GM12872 (cell line): ENCODE data around the gene PTGR3.

Experiments used
- TF ChIP-seq, protein P1 (sequence below): IDR thresholded peaks from 3 replicates; pipeline ENCODE4 v1.5.1; 2011; ENCODE audit warnings: low read depth, mild to moderate bottlenecking, low read length, moderate library complexity; ENCODE audit not compliant: insufficient read depth

Gene PTGR3

DNA sequence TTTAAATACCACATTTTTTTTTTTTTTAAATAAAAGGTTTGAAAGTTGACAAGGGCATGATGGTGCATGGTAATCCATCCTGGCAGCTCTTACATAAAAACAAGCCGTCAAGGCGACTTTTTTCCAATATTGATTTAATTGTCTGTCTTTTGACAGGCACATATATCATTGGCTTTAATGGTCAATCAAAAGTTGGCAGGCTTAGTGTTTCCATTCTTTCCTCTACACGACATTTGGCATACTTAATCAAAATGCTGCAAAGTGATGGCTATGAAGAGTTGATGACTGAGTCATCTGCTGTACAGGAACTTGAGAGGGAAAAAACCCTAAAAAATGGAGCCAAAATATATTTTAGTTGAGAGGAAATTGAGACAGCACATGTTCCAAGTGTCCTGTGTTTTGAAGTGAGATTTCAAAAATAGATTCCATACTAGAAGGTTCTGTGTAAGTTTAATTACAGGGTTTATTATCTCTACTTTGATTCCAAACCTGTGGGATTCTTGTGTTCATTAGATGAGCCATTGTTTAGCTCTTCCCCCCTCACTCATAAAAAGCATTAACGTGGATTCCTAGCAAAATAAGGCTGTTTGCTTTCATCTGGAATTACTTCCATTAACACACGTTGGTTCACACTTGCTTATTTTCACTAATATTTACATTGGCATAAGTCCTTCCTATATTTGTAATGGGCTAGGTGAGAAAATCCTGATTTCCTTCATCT is 4.8 kb upstream of the PTGR3 start:
- TF ChIP-seq, protein P1, sequence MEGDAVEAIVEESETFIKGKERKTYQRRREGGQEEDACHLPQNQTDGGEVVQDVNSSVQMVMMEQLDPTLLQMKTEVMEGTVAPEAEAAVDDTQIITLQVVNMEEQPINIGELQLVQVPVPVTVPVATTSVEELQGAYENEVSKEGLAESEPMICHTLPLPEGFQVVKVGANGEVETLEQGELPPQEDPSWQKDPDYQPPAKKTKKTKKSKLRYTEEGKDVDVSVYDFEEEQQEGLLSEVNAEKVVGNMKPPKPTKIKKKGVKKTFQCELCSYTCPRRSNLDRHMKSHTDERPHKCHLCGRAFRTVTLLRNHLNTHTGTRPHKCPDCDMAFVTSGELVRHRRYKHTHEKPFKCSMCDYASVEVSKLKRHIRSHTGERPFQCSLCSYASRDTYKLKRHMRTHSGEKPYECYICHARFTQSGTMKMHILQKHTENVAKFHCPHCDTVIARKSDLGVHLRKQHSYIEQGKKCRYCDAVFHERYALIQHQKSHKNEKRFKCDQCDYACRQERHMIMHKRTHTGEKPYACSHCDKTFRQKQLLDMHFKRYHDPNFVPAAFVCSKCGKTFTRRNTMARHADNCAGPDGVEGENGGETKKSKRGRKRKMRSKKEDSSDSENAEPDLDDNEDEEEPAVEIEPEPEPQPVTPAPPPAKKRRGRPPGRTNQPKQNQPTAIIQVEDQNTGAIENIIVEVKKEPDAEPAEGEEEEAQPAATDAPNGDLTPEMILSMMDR = no peak

DNA sequence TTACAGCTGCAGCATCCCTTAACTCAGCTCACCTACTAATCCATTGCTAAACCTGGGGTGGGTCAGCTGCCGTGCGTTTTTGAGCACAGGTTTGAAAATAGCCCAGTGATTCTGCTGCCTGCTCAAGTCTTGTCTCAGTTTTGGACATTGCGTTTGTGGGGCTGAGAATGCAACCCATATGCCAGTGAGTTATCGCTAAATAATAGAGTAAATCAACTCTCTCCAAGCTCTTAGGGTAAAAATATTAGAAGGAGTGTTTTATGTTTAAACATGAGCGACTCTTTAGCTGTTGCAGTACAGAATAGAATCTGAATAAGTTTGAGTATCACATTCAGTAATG is 3.8 kb upstream of the PTGR3 start:
- TF ChIP-seq, protein P1 = no peak

DNA sequence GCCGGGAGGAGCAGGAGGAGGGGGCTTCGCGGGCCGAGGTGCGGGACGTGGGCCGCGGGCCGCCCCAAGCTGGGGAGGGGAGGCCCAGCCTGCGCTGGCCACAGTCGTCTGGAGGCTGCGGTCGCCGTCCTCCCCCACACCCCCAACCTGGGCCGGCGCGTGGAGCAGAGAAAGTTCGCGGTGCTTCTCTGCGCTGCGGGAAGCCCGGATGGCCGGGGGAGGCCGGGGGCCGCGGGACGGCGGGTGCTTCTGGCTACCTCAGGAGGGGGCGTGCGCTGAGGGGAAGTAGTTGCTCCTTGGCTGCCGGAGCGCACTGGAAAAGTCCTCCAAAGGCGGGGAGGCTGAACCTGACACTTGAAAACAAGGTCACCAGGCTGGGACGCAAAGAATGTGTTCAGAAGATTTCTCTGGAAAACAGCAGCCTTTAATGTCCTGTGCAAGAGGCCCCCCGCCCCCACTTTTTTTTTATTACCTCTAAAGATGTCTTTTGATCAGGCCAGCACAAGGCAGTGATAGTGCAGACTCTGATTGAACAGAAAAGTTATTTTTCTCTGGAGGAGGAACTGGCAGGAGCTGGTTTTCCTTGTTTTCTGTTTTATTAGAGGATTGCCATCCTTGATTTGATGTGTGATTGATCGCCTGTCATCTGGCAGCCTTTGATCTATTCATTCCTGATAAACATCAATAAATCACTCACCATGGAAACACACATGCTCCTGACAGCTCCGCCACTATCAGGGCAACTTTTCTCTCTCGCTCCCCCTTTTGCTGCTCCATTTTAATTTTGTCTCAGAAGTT is 3.2 kb upstream of the PTGR3 start:
- TF ChIP-seq, protein P1 = no peak

DNA sequence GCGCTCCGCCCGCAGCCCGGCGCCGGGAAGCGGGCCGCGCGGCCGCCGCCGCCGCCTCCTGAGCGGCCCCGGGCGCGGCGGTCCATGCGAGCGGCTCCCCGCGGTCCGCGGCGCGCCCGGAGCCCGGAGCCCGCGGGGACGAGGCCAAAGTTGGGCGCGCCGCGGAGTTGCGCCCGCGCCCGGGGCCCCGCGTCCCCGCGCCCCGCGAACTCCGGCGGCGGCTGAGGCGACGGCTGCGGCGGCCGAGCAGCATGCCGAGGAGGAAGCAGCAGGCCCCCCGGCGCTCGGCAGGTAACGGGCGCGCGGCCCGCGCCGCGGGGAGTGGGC is 2.6 kb upstream of the PTGR3 start:
- TF ChIP-seq, protein P1 = no peak

DNA sequence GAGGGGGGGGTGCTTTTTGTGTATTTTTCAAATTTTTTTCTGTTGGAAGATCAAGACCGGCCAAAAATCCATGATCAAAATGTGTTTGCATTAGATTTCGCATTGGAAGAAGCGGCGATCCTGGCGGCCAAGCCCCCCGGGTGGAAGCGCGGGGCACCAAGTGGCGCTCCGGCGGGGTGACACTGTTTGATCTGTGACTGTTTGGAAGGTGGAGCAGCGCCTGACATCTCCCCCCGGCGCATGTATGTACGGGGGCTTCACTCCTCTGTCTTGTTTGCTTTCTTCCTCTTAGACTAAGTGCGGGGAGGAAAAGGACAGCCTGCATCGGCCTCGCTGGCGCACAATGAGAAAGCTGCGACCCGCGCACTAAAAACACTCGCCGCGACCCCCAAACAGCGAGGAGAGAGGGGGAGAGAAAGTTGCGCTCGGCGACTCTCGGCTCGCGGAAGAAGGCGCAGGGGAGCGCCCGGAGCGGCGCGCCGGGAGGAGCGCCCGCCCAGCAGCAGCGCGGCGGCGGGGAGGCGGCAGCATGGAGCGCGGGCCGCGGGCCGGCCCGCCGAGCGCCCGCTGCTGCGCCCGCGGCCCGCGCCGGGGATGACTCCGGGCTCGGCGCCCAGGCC is 2.2 kb upstream of the PTGR3 start:
- TF ChIP-seq, protein P1 = no peak

DNA sequence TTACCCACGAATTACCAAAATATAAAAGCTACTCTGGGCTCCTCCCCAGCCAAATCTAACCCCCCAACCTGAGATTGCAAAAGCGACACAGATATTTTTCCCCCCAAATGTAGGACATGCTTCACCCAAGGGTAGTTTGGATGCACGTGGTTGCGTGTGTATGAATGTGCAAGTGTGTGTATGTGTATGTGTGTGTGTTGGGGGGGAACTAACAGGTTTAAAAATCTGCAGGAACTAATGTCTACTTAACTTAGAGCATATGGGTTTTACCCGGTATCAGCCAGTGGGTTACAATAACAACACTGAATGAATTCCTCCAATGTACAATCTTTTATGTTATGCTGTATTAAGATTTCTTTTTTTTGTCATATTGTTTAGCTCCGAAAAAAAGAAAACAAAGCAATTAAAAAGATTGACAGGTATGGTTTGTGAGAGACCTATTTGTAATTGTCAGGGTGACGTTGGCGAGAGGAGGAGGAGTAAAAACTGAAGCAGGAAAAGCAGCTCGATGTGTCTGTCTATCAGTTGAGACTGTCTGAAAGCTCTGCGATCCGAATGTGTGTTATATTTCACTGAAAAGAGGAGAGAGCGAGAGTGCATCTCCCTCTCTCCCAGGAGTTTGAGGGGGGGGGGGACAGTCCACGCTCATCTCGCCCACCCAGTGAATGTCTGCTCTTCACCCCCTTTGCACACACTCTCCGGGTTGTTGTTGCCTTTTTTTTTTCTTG is 1.5 kb upstream of the PTGR3 start, which contains the start of gene TSHZ1:
Gene TSHZ1, plus strand, starts transcription at position 524 of the 728 bp plus-strand sequence. CDS start 1,080 bp downstream, outside the sequence.
- TF ChIP-seq, protein P1 = no peak

DNA sequence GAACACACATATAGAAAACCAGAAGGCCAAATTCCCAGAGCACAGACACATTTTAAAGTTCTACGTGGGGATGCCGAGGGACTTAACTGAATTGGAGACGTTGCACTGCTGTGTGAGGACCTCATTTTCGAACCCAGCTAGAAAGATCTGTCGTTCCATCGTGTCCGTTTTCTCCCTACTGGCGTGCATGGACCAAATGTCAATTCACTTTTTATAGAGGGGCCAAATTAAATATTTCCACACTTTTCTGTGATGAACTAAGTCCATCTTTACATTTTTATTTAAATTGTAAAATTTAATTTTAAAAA is 966 bp upstream of the PTGR3 start:
- TF ChIP-seq, protein P1 = no peak
